Measurements from ENCODE around the gene WDR59.

WDR59 gene

GRCh38 chr16:74899816-74900215, 85.1 kb downstream of the WDR59 start:
- CTCF ChIA-PET, result no interaction called here
- POLR2A ChIA-PET (ENCODE audit: low non-redundant PET), result no interaction called here
- no peak for DNase-seq (ENCODE audit: low spot score)

DNA sequence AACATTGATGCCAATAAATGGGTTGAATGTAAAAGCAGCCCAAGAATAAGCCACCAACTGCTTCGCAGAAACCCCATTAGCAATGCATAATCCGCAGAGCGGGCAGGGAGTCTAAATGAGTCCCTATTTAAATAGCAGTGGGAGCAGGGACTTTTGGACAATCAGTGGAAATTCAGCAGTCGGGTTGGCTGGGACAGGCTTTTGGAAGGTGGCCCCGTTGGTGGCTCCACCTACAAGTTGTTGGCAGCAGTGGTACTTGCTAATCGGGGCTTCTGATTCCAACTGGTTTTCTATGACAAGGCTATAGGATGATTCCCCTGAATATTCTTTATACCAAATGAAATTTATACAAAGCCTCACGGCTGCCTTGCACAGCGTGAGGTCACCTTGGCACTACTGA, 86.3 kb downstream of the WDR59 start:
- TF ChIP-seq, protein P1, sequence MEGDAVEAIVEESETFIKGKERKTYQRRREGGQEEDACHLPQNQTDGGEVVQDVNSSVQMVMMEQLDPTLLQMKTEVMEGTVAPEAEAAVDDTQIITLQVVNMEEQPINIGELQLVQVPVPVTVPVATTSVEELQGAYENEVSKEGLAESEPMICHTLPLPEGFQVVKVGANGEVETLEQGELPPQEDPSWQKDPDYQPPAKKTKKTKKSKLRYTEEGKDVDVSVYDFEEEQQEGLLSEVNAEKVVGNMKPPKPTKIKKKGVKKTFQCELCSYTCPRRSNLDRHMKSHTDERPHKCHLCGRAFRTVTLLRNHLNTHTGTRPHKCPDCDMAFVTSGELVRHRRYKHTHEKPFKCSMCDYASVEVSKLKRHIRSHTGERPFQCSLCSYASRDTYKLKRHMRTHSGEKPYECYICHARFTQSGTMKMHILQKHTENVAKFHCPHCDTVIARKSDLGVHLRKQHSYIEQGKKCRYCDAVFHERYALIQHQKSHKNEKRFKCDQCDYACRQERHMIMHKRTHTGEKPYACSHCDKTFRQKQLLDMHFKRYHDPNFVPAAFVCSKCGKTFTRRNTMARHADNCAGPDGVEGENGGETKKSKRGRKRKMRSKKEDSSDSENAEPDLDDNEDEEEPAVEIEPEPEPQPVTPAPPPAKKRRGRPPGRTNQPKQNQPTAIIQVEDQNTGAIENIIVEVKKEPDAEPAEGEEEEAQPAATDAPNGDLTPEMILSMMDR (conservative IDR thresholded peaks at IDR 0.05; ENCODE audit: low read depth), result no peak
- DNase-seq (ENCODE audit: low spot score), result no peak
- ChIA-PET POLR2A (ENCODE audit: low non-redundant PET) (no interaction called here), CTCF (interaction anchor here (0.6 kb wide), 2 partner anchors 54 to 379 kb away, joined by 3 to 4 read pairs; no protein-coding TSS in a partner anchor)
- H3K27ac ChIP-seq, result no peak overlapping the region

More at GRCh38 chr16:74899816-74900215, 85.1 kb downstream of the WDR59 start:
- no peak overlapping the region for H3K27ac ChIP-seq
- TF ChIP-seq, protein P1 (conservative IDR thresholded peaks at IDR 0.05; ENCODE audit: low read depth), result no peak

GRCh38 chr16:74896389-74897370, 88.2 kb downstream of the WDR59 start:
- H3K27ac ChIP-seq, result no peak overlapping the region
- ChIA-PET CTCF (interaction anchor here (0.6 to 0.7 kb wide), 3 partner anchors 12 to 1916 kb away, joined by 3 read pairs; no protein-coding TSS in a partner anchor), POLR2A (ENCODE audit: low non-redundant PET) (no interaction called here)
- peak; percentile 76 for DNase-seq (ENCODE audit: low spot score)
- TF ChIP-seq, protein P1 (conservative IDR thresholded peaks at IDR 0.05; ENCODE audit: low read depth), result no peak

GRCh38 chr16:74893541-74893940, 91.4 kb downstream of the WDR59 start:
- ChIA-PET CTCF (interaction anchor here (0.7 kb wide), 1 partner anchor 143 kb away, joined by 5 read pairs; no protein-coding TSS in a partner anchor), POLR2A (ENCODE audit: low non-redundant PET) (no interaction called here)
- H3K27ac ChIP-seq, result no peak overlapping the region
- TF ChIP-seq, protein P1 (conservative IDR thresholded peaks at IDR 0.05; ENCODE audit: low read depth), result no peak
- DNase-seq (ENCODE audit: low spot score), result no peak

GRCh38 chr16:74892574-74893461, 92.1 kb downstream of the WDR59 start:
- CTCF ChIA-PET, result interaction anchor here (0.6 to 0.7 kb wide), 2 partner anchors 105 to 143 kb away, joined by 3 to 5 read pairs; no protein-coding TSS in a partner anchor
- POLR2A ChIA-PET (ENCODE audit: low non-redundant PET), result no interaction called here
- DNase-seq (ENCODE audit: low spot score), result no peak
- no peak overlapping the region for H3K27ac ChIP-seq
- TF ChIP-seq, protein P1 (conservative IDR thresholded peaks at IDR 0.05; ENCODE audit: low read depth), result no peak

DNA sequence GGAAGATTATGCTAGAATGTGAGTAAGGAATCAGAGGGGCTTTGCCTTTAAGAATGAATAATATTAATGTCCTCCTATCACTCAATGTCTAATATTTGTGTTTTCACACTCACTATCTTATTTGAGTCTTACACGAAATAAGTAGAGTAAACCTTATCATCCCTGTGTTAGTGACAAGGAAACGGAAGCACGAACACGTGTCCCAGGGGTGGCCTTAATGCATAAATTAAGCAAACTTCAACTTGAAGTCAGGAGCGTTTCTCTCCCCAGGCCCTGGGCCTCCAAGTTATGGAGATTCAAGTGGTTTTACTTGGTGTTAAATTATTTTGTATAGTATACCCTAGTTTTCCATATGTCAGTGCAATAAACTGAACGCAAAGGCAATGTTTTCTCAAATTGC, 96.0 kb downstream of the WDR59 start:
- no peak for DNase-seq (ENCODE audit: low spot score)
- ChIA-PET CTCF (interaction anchor here (0.6 to 0.7 kb wide), 3 partner anchors 26 to 180 kb away, joined by 3 to 4 read pairs (median 3); no protein-coding TSS in a partner anchor), POLR2A (ENCODE audit: low non-redundant PET) (no interaction called here)
- TF ChIP-seq, protein P1 (conservative IDR thresholded peaks at IDR 0.05; ENCODE audit: low read depth), result no peak
- H3K27ac ChIP-seq, result no peak overlapping the region

All from RWPE1 (cell line).